ENCODE measurements around the gene ARFRP1. TPM values are rescaled to one million over a fixed set of nuclear protein-coding genes. Genes with fewer than 3 reads are reported as not detected.
"Not testable (repeated sequence)": the region's sequence is repeated elsewhere in the genome, so short reads cannot be mapped to it uniquely, and the experiment has no call there.

ARFRP1 gene
- total RNA-seq, 2 donors from 2014 or later: 35.3 to 76.9 TPM

DNA sequence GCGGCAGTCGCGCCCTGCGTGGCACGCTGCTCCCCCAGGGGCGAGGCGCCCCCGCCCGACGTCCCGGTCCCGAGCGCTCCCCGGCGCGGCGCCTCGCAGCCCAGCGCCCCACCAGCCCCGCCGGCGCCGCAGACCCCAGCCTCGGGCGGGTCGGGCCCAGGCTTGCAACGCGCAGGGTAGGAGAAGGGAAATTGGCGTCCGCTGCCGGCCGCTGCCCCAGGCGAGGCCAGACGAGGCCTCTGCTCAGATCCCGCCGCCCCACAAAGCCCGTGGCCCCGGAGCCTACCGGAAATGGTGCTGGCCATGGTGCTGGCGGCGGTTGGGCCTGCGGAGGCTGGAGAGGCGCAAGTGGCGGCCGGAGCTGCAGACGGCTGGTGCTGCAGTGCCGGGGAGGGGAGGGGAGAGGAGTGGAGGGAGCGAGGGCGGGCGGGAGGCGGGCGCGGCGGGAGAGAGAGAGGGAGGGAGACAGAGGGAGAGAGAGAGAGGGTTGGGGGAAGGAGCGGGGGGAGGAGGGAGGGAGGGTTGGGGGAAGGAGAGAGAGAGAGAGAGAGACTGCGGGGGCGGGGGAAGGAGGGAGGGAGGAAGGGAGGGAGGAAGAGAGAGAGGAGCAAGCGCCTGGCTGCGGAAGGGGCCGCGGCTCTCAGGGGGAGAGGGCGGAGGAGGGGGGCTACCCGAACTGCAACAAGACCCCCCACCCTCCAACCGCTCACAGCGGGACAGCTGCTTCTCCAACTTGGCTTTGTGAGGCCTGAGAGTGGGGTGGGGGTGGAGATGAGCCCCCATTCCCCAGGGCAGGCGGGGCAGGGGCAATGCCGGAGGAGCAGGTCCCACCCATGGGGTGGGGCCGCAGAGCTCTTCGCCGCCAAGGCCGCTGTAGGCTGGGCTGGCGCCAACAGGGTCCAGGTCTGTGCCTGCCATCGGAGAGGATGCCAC lies 54.5 kb downstream of the ARFRP1 start, which contains the start of gene STMN3:
STMN3 (minus strand) TSS at position 384 of the 933 bp plus-strand sequence; CDS start at position 305, 79 bp downstream.
- H3K27ac ChIP-seq: peak within 1 kb of the TSS; percentile 57
- TF ChIP-seq, protein P1, sequence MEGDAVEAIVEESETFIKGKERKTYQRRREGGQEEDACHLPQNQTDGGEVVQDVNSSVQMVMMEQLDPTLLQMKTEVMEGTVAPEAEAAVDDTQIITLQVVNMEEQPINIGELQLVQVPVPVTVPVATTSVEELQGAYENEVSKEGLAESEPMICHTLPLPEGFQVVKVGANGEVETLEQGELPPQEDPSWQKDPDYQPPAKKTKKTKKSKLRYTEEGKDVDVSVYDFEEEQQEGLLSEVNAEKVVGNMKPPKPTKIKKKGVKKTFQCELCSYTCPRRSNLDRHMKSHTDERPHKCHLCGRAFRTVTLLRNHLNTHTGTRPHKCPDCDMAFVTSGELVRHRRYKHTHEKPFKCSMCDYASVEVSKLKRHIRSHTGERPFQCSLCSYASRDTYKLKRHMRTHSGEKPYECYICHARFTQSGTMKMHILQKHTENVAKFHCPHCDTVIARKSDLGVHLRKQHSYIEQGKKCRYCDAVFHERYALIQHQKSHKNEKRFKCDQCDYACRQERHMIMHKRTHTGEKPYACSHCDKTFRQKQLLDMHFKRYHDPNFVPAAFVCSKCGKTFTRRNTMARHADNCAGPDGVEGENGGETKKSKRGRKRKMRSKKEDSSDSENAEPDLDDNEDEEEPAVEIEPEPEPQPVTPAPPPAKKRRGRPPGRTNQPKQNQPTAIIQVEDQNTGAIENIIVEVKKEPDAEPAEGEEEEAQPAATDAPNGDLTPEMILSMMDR (IDR thresholded peaks at IDR 0.05): no peak

DNA sequence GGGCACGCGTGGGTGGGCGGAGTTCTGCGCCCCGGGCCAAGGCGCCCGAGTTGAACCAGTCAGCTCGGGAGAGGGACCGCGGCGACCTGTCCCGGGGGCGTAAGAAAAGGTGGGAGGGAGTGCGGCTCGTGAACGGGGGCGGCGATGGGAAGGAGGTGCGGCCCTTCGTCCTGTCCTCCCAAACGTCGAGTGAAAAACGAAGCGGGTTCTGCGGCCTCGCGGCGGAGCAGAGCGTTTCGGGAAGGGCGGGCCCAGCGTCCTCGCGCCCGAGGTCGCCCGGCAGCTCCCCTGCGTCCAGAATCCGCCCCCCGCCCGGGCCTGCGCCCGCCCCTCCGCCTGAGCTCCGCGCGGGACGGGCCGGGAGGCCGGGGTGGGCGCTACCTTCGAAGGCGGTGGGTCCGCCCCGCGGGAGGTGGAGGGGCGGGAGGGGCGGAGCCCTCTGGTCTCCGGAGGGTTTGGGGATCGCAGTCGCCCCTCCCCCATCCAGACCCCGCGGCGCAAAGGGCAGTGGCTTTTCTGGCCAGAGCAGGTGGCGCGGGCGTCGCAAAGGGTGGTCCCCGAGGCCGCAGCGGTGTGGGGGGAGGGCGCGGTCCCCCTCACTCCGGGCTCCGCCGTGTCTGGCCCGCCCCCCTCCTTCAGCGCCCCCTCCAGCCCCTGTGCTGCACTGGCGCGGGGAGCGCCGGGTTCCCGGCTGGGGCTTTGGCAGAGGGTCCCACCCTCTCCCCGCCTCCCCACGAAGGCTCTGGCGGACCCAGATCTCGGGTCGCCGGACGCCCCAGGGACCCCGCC lies 55.4 kb downstream of the ARFRP1 start:
- no peak overlapping the region for H3K27ac ChIP-seq
- peak overlapping the region; percentile 50 for H3K4me3 ChIP-seq
- intact Hi-C loops (cut with DNase I): no loop called here
- no peak for DNase-seq
- H3K4me1 ChIP-seq: no peaks in the 10 kb centered on the region
- H3K9me3 ChIP-seq: no peaks in the 10 kb centered on the region
- no peaks in the 10 kb centered on the region for H3K36me3 ChIP-seq
- H3K27me3 ChIP-seq: peaks cover 19% of the 10 kb centered on the region
- H3K9ac ChIP-seq (ENCODE audit: low read depth in 2 of 2, low read length in 2 of 2): peak overlapping the region in 1 of 2 donors; percentile 72
- TF ChIP-seq, protein P1 (IDR thresholded peaks at IDR 0.05): no peak

More for the DNA sequence above, 54.5 kb downstream of the ARFRP1 start, which contains the start of gene STMN3:
- Histone ChIP-seq H3K27me3 (peaks cover 19% of the 10 kb centered on the region), H3K9me3 (no peaks in the 10 kb centered on the region), H3K9ac (ENCODE audit: low read depth in 2 of 2, low read length in 2 of 2) (peak within 1 kb of the TSS in 1 of 2 donors; percentile 72), H3K4me1 (no peaks in the 10 kb centered on the region), H3K4me3 (peak within 1 kb of the TSS; percentile 50), H3K36me3 (no peaks in the 10 kb centered on the region)
- DNase-seq: peak; percentile 80
- intact Hi-C loops (cut with DNase I): no loop called here

DNA sequence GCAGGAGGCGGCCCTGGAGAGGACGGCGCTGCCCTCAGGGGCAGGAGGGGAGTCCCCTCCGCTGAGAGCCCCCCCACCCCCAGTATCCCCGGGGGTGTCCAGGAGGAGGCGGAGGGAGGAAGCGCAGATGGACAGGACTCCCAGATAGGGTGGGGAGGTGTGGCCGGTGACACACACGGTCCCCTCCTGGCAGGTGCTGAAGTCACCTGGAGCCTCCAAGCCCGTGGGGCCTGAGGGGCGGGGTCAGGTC lies 55.9 kb downstream of the ARFRP1 start:
- H3K9ac ChIP-seq (ENCODE audit: low read depth in 2 of 2, low read length in 2 of 2): peak overlapping the region in 1 of 2 donors; percentile 37
- no peaks in the 10 kb centered on the region for H3K9me3 ChIP-seq
- H3K27me3 ChIP-seq: peaks cover 19% of the 10 kb centered on the region
- intact Hi-C loops (cut with DNase I): no loop called here
- no peaks in the 10 kb centered on the region for H3K4me1 ChIP-seq
- no peak overlapping the region for H3K27ac ChIP-seq
- TF ChIP-seq, protein P1 (IDR thresholded peaks at IDR 0.05): no peak
- DNase-seq: no peak
- H3K4me3 ChIP-seq: peak overlapping the region; percentile 50
- H3K36me3 ChIP-seq: no peaks in the 10 kb centered on the region

DNA sequence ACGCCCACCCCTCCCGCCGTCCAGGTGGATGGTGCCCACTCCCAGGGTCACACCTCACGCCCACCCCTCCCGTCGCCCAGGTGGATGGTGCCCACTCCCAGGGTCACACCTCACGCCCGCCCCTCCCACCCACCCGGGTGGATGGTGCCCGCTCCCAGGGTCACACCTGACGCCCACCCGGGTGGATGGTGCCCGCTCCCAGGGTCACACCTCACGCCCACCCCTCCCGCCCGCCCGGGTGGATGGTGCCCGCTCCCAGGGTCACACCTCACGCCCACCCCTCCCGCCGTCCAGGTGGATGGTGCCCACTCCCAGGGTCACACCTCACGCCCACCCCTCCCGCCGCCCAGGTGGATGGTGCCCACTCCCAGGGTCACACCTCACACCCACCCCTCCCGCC lies 57.3 kb downstream of the ARFRP1 start:
- peaks cover 19% of the 10 kb centered on the region for H3K27me3 ChIP-seq
- DNase-seq; H3K4me3 ChIP-seq; intact Hi-C loops (cut with DNase I); H3K9me3 ChIP-seq; H3K9ac ChIP-seq (ENCODE audit: low read depth in 2 of 2, low read length in 2 of 2); H3K4me1 ChIP-seq; H3K36me3 ChIP-seq; H3K27ac ChIP-seq: not testable (repeated sequence)

DNA sequence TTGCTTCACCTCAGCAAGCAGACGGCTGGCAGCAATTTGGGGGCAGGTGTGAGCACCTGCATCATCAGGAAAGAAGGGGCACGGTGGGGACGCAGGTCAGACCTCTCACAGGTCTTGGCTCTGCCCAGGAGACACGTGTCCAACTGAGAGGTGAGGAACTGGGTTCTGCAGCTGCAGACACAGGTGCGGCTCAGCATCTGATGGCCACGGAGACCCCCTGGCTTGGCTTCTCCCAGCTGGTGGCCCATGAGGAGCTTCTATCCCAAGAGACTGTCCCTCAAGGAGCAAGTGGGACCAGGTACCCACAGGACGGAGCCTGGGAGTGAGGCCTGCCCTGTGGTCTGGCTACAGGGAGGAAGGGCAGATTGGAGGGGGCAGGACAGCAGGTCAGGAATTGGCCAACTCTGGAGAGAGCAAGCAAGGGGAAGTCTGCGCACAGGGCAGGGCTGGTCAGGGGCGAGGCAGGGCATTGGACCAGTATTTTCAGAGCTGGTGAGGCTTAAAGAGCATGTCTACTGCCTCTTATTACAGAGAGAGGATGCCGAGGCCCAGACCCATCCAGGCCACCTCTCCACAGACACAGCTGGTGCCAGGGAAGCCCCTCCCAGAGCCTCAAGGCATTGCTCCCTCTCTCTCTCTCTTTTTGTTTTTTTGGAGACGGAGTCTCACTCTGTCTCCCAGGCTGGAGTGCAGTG lies 58.7 kb downstream of the ARFRP1 start:
- Histone ChIP-seq H3K9ac (ENCODE audit: low read depth in 2 of 2, low read length in 2 of 2) (no peak overlapping the region), H3K4me3 (no peak overlapping the region), H3K27me3 (peaks cover 19% of the 10 kb centered on the region), H3K36me3 (no peaks in the 10 kb centered on the region), H3K9me3 (no peaks in the 10 kb centered on the region), H3K27ac (no peak overlapping the region), H3K4me1 (no peaks in the 10 kb centered on the region)
- no peak for DNase-seq
- intact Hi-C loops (cut with DNase I): no loop called here
- TF ChIP-seq, protein P1 (IDR thresholded peaks at IDR 0.05): no peak

Other genes with a start within 250 kb of the ARFRP1 start
- gene KCNQ2, start 235.3 kb downstream of the ARFRP1 start, total RNA-seq: under 1 TPM; 0.19 to 0.27 TPM
- gene EEF1A2, start 208.9 kb downstream of the ARFRP1 start, total RNA-seq: 1 to 10 TPM; 1.5 to 3.2 TPM
- gene PPDPF, start 187.2 kb downstream of the ARFRP1 start, total RNA-seq: 100 to 1,000 TPM; 561 to 634 TPM
- gene PTK6, start 170.6 kb downstream of the ARFRP1 start, total RNA-seq: 10 to 100 TPM; 69.0 to 91.1 TPM
- gene SRMS, start 160.2 kb downstream of the ARFRP1 start, total RNA-seq: under 1 TPM; 0.32 to 0.49 TPM
- gene FNDC11, start 153.8 kb downstream of the ARFRP1 start, total RNA-seq: under 1 TPM; 0.35 to 0.69 TPM
- 10 to 100 TPM; 36.3 to 38.0 TPM for gene HELZ2, start 133.7 kb downstream of the ARFRP1 start, total RNA-seq
- gene GMEB2, start 80.9 kb downstream of the ARFRP1 start, total RNA-seq: 10 to 100 TPM; 11.5 to 14.8 TPM
- 1 to 10 TPM; 2.5 to 5.3 TPM for gene STMN3, start 54.6 kb downstream of the ARFRP1 start, total RNA-seq
- 10 to 100 TPM; 25.7 to 34.9 TPM for gene RTEL1, start 49.7 kb downstream of the ARFRP1 start, total RNA-seq
- gene TNFRSF6B, start 11.3 kb downstream of the ARFRP1 start, total RNA-seq: 1 to 10 TPM in 1 of 2 donors, not detected in 1; 7.5 TPM
- 10 to 100 TPM; 27.2 to 41.4 TPM for gene ZGPAT, start 63 bp upstream of the ARFRP1 start, total RNA-seq
- gene LIME1, start 28.7 kb upstream of the ARFRP1 start, total RNA-seq: 10 to 100 TPM; 10.8 to 20.0 TPM
- 10 to 100 TPM; 44.3 to 75.3 TPM for gene SLC2A4RG, start 31.8 kb upstream of the ARFRP1 start, total RNA-seq
- 1 to 10 TPM; 2.1 to 3.2 TPM for gene ZBTB46, start 123.3 kb upstream of the ARFRP1 start, total RNA-seq
- not detected for gene ABHD16B, start 153.5 kb upstream of the ARFRP1 start, total RNA-seq
- 10 to 100 TPM; 54.0 to 66.1 TPM for gene TPD52L2, start 157.3 kb upstream of the ARFRP1 start, total RNA-seq
- 10 to 100 TPM; 58.9 to 63.9 TPM for gene DNAJC5, start 187.2 kb upstream of the ARFRP1 start, total RNA-seq
- gene UCKL1, start 248.4 kb upstream of the ARFRP1 start, total RNA-seq: 10 to 100 TPM; 33.6 to 49.5 TPM